ENCODE data around the gene FAM193B. TPM values are rescaled to one million over a fixed set of nuclear protein-coding genes. Genes with fewer than 3 reads are reported as not detected.

Gene FAM193B
- polyA plus RNA-seq, 2 of the 4 experiments (the other 2 are of a cell fraction) = 19.4 to 28.9 TPM

DNA sequence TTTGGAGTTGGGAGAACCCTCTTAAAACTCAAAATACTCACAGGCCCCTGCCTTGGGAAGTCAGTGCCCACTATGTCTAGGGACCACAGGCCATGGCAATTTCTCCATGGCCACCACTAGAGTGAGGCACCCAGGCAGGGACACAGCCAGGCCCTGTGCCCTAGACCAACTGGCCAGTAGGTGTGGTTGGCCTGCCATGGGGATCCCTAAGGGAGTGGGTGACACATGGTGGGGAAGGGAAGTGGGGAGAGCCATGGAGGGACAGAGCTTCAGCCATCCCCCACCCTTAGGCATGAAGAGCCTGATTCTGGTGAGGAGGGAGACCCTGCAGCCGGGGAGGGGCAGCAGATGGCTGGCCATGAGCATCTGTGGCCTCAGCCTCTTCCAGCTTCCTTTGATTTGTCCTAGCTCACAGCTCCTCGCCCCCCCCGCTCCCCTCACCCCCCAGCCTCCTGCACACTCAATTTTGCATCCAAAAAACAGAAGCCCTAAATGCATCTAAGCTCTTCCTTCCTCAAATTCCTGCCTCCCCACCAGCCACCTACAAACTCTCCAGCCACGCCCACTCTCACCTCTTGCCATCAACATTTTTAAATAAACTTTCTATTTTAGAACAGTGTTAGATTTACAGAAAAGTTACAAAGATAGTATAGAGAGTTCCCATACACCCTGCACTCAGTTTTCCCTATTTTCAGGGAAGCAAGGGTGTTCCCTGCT lies 79.4 kb downstream of the FAM193B start:
- H3K4me2 ChIP-seq = no peak overlapping the region
- TF ChIP-seq CEBPB (IDR thresholded peaks at IDR 0.05) = no peak
- no peak for TF ChIP-seq GATA3 (IDR thresholded peaks at IDR 0.05; ENCODE audit: borderline replicate concordance)
- TF ChIP-seq TFCP2L1 (CRISPR knock-in tag; IDR thresholded peaks at IDR 0.05) = no peak
- FAIRE-seq (no peak), ATAC-seq (peak; percentile 15 to 25; a peak in 5 of 6 replicates), DNase-seq (ENCODE audit: low read depth in 1 of 2, low spot score in 1 of 2) (no peak)
- CTCF ChIA-PET = interaction anchor here (0.8 to 19.7 kb wide), 8 partner anchors 9 to 86 kb away, joined by 3 to 241 read pairs (median 4); no protein-coding TSS in a partner anchor
- peaks cover 49% of the 10 kb centered on the region for H3K4me1 ChIP-seq
- no peak overlapping the region for H3K4me3 ChIP-seq
- 0 out of 6 replicates have a peak overlapping the region, but pooled peaks of 1 of the 2 experiments have one; percentile 7 for H3K27ac ChIP-seq
- 60% methylated on average over 3 of the region's 4 CpGs for WGBS (ENCODE audit: missing lambda C conversion rate)
- POLR2A ChIA-PET = no interaction called here
- no peaks in the 10 kb centered on the region for H3K9me3 ChIP-seq

DNA sequence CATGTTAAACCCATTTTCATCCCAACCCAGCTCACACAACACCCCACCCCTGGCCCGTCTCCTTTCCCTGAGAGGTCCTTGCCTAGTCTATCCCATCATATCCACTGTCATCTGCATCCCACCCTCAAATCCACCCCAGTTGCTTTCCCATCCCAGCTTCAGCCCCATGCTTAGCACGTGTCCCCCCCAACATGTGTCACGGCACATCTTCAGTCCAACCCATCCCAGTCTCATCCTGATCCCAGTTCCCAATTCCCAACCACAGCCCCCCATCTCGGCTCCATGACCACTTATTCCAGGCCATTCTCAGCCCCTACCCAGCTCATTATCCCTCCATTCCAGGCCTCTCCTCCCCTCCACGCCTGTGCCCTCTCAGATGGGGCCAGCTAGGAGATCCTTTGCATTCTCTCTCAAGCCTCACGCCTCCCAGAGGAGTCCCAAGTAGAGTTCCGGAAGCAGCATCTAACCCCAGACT lies 80.3 kb downstream of the FAM193B start:
- peak overlapping the region; percentile 99 for H3K4me2 ChIP-seq
- POLR2A ChIA-PET = interaction anchor here (2.3 kb wide), 1 partner anchor 23 kb away, joined by 9 read pairs; the partner anchor contains the start of gene PDLIM7

More for the DNA sequence above, 80.3 kb downstream of the FAM193B start:
- WGBS (ENCODE audit: missing lambda C conversion rate) = 83% methylated on average over 7 of the region's 7 CpGs
- CTCF ChIA-PET = interaction anchor here (0.8 to 19.7 kb wide), 6 partner anchors 17 to 555 kb away, joined by 3 to 241 read pairs (median 5); no protein-coding TSS in a partner anchor
- no peak for FAIRE-seq
- no peaks in the 10 kb centered on the region for H3K9me3 ChIP-seq
- ATAC-seq = peak; percentile 2 to 3; a peak in 3 of 6 replicates
- H3K27ac ChIP-seq = peak overlapping the region; percentile 97 to 99
- no peak for DNase-seq (ENCODE audit: low read depth in 1 of 2, low spot score in 1 of 2)
- no peak for TF ChIP-seq ZNF302 (CRISPR knock-in tag; IDR thresholded peaks at IDR 0.05)
- no peak for TF ChIP-seq SMC3 (IDR thresholded peaks at IDR 0.05)
- TF ChIP-seq, protein P1, sequence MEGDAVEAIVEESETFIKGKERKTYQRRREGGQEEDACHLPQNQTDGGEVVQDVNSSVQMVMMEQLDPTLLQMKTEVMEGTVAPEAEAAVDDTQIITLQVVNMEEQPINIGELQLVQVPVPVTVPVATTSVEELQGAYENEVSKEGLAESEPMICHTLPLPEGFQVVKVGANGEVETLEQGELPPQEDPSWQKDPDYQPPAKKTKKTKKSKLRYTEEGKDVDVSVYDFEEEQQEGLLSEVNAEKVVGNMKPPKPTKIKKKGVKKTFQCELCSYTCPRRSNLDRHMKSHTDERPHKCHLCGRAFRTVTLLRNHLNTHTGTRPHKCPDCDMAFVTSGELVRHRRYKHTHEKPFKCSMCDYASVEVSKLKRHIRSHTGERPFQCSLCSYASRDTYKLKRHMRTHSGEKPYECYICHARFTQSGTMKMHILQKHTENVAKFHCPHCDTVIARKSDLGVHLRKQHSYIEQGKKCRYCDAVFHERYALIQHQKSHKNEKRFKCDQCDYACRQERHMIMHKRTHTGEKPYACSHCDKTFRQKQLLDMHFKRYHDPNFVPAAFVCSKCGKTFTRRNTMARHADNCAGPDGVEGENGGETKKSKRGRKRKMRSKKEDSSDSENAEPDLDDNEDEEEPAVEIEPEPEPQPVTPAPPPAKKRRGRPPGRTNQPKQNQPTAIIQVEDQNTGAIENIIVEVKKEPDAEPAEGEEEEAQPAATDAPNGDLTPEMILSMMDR (IDR thresholded peaks at IDR 0.05) = no peak
- TF ChIP-seq CHD2 (IDR thresholded peaks at IDR 0.05; ENCODE audit: low read length, partially characterized antibody) = no peak
- TF ChIP-seq, protein P2, sequence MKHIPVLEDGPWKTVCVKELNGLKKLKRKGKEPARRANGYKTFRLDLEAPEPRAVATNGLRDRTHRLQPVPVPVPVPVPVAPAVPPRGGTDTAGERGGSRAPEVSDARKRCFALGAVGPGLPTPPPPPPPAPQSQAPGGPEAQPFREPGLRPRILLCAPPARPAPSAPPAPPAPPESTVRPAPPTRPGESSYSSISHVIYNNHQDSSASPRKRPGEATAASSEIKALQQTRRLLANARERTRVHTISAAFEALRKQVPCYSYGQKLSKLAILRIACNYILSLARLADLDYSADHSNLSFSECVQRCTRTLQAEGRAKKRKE (CRISPR knock-in tag; IDR thresholded peaks at IDR 0.05; ENCODE audit: low read depth) = no peak
- TF ChIP-seq, protein P3, sequence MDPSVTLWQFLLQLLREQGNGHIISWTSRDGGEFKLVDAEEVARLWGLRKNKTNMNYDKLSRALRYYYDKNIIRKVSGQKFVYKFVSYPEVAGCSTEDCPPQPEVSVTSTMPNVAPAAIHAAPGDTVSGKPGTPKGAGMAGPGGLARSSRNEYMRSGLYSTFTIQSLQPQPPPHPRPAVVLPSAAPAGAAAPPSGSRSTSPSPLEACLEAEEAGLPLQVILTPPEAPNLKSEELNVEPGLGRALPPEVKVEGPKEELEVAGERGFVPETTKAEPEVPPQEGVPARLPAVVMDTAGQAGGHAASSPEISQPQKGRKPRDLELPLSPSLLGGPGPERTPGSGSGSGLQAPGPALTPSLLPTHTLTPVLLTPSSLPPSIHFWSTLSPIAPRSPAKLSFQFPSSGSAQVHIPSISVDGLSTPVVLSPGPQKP (IDR thresholded peaks at IDR 0.05; ENCODE audit: low read depth, low read length) = no peak
- TF ChIP-seq CBX8 (IDR thresholded peaks at IDR 0.05) = no peak
- TF ChIP-seq, protein P4, sequence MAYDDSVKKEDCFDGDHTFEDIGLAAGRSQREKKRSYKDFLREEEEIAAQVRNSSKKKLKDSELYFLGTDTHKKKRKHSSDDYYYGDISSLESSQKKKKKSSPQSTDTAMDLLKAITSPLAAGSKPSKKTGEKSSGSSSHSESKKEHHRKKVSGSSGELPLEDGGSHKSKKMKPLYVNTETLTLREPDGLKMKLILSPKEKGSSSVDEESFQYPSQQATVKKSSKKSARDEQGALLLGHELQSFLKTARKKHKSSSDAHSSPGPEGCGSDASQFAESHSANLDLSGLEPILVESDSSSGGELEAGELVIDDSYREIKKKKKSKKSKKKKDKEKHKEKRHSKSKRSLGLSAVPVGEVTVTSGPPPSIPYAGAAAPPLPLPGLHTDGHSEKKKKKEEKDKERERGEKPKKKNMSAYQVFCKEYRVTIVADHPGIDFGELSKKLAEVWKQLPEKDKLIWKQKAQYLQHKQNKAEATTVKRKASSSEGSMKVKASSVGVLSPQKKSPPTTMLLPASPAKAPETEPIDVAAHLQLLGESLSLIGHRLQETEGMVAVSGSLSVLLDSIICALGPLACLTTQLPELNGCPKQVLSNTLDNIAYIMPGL (CRISPR knock-in tag; IDR thresholded peaks at IDR 0.05; ENCODE audit: borderline replicate concordance) = no peak
- TF ChIP-seq HOXA7 (CRISPR knock-in tag; IDR thresholded peaks at IDR 0.05) = no peak
- no peak for TF ChIP-seq JUN (IDR thresholded peaks at IDR 0.05)
- no peak for TF ChIP-seq EP300 (IDR thresholded peaks at IDR 0.05)
- TF ChIP-seq ESRRA (IDR thresholded peaks at IDR 0.05; ENCODE audit: borderline replicate concordance, low read length) = no peak
- no peak for TF ChIP-seq TP53 (CRISPR knock-in tag; IDR thresholded peaks at IDR 0.05)
- TF ChIP-seq MAZ (IDR thresholded peaks at IDR 0.05; ENCODE audit: borderline replicate concordance, low read depth, low read length) = no peak
- no peak for TF ChIP-seq NPAS2 (CRISPR knock-in tag; IDR thresholded peaks at IDR 0.05; ENCODE audit: borderline replicate concordance)
- no peak for TF ChIP-seq HOXB5 (CRISPR knock-in tag; IDR thresholded peaks at IDR 0.05)
- TF ChIP-seq BHLHE40 (IDR thresholded peaks at IDR 0.05; ENCODE audit: low read depth, low read length) = no peak
- TF ChIP-seq, protein P5, sequence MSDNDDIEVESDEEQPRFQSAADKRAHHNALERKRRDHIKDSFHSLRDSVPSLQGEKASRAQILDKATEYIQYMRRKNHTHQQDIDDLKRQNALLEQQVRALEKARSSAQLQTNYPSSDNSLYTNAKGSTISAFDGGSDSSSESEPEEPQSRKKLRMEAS (IDR thresholded peaks at IDR 0.05) = no peak
- TF ChIP-seq JUNB (IDR thresholded peaks at IDR 0.05) = no peak
- no peak for TF ChIP-seq ZFP36 (IDR thresholded peaks at IDR 0.05; ENCODE audit: borderline replicate concordance, partially characterized antibody)
- peaks cover 57% of the 10 kb centered on the region for H3K4me1 ChIP-seq
- H3K4me3 ChIP-seq = peak overlapping the region; percentile 99

All from A549 (cell line).